ENCODE results near the gene PRKG1. TPM values are rescaled to one million over a fixed set of nuclear protein-coding genes. Genes with fewer than 3 reads are reported as not detected.
"Not testable (repeated sequence)": the region's sequence is repeated elsewhere in the genome, so short reads cannot be mapped to it uniquely, and the experiment has no call there.

PRKG1 gene
- polyA plus RNA-seq, 2 donors: 0.84 to 0.87 TPM

DNA sequence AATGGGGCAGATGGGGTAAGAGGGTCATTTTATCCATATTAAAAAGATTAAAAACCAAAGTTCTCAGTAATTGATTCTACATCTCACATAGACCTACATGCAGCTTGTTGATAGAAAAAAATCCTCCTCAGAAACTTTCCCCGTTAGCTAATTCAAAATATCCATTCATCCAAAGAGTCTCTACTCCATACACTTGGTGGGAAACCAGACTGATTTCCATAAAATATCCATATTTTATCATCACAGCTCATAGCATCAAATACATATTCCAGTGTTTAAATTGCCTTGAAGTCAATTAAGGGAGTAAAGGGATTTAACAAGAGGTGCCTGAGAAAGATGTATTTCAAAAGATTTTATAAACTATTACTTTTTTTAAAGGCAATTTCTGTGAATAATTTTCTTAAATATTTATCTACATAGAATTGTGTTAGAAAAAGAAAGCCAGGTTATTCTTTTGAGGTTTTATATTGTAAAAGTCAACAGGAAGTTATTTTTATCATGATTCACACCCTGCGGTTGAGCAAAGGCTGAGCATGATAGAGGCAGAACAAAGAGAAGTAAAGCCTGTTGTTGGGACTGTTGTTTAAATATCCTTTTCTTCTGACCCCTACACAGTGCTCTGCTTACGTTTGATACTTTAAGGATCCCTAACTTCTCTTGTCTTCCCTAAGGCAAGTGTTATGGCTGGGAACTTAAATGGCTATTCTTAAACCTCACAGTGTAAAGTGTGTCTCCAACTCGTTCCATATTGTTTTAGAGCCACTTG lies 266.7 kb downstream of the PRKG1 start:
- H3K27ac ChIP-seq (ENCODE audit: low read depth in 2 of 2, low read length in 1 of 2): no peak overlapping the region

GRCh38 chr10:51341745-51342144 lies 267.5 kb downstream of the PRKG1 start:
- H3K27ac ChIP-seq (ENCODE audit: low read depth in 2 of 2, low read length in 1 of 2); H3K36me3 ChIP-seq (ENCODE audit: control insufficient read depth in 2 of 2, insufficient read depth in 2 of 2, low read length in 1 of 2); H3K4me3 ChIP-seq (ENCODE audit: low read depth in 1 of 2, low read length in 2 of 2); H3K27me3 ChIP-seq (ENCODE audit: control insufficient read depth in 1 of 2, insufficient read depth in 2 of 2, low read length in 2 of 2); H3K4me1 ChIP-seq (ENCODE audit: control insufficient read depth in 2 of 2, insufficient read depth in 2 of 2, low read length in 1 of 2); H3K9me3 ChIP-seq (ENCODE audit: control insufficient read depth in 2 of 2, insufficient read depth in 1 of 2, low read depth in 1 of 2, low read length in 1 of 2): not testable (repeated sequence)
- WGBS, 2 donors: 81 to 82% methylated on average over 3 of the region's 3 CpGs

More for the DNA sequence above, 266.7 kb downstream of the PRKG1 start:
- Histone ChIP-seq H3K4me3 (ENCODE audit: low read depth in 1 of 2, low read length in 2 of 2) (no peak overlapping the region), H3K9me3 (ENCODE audit: control insufficient read depth in 2 of 2, insufficient read depth in 1 of 2, low read depth in 1 of 2, low read length in 1 of 2) (no peaks in the 10 kb centered on the region), H3K36me3 (ENCODE audit: control insufficient read depth in 2 of 2, insufficient read depth in 2 of 2, low read length in 1 of 2) (no peaks in the 10 kb centered on the region), H3K4me1 (ENCODE audit: control insufficient read depth in 2 of 2, insufficient read depth in 2 of 2, low read length in 1 of 2) (no peaks in the 10 kb centered on the region), H3K27me3 (ENCODE audit: control insufficient read depth in 1 of 2, insufficient read depth in 2 of 2, low read length in 2 of 2) (no peaks in the 10 kb centered on the region)
- 62 to 66% methylated on average over 4 of the region's 4 CpGs for WGBS, 2 donors

DNA sequence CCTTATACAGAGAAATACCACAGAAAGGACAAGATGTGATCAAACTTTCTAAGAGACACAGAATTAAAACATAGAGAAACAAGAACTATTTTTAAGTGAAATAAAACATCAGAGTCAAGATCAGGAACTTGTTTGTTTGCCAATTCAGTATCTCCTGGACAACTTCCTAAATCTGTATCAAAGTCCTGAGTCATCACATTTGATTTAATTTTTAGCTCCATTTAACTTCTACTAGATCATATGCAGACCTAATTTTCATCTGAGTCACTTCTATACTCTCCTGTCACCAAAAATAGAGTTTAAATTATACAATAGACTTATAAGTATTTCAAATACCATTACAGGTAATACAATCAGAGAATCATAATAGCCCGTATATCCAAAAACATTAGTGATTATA lies 268.1 kb downstream of the PRKG1 start:
- WGBS, 2 donors: 96 to 98% methylated on average over 1 of the region's 1 CpG
- no peaks in the 10 kb centered on the region for H3K27me3 ChIP-seq (ENCODE audit: control insufficient read depth in 1 of 2, insufficient read depth in 2 of 2, low read length in 2 of 2)
- H3K9me3 ChIP-seq (ENCODE audit: control insufficient read depth in 2 of 2, insufficient read depth in 1 of 2, low read depth in 1 of 2, low read length in 1 of 2): no peaks in the 10 kb centered on the region
- H3K27ac ChIP-seq (ENCODE audit: low read depth in 2 of 2, low read length in 1 of 2): no peak overlapping the region
- no peaks in the 10 kb centered on the region for H3K4me1 ChIP-seq (ENCODE audit: control insufficient read depth in 2 of 2, insufficient read depth in 2 of 2, low read length in 1 of 2)
- no peak overlapping the region for H3K4me3 ChIP-seq (ENCODE audit: low read depth in 1 of 2, low read length in 2 of 2)
- H3K36me3 ChIP-seq (ENCODE audit: control insufficient read depth in 2 of 2, insufficient read depth in 2 of 2, low read length in 1 of 2): no peaks in the 10 kb centered on the region

GRCh38 chr10:51343391-51343790 lies 269.1 kb downstream of the PRKG1 start:
- Histone ChIP-seq H3K9me3 (ENCODE audit: control insufficient read depth in 2 of 2, insufficient read depth in 1 of 2, low read depth in 1 of 2, low read length in 1 of 2) (no peaks in the 10 kb centered on the region), H3K36me3 (ENCODE audit: control insufficient read depth in 2 of 2, insufficient read depth in 2 of 2, low read length in 1 of 2) (no peaks in the 10 kb centered on the region), H3K4me1 (ENCODE audit: control insufficient read depth in 2 of 2, insufficient read depth in 2 of 2, low read length in 1 of 2) (no peaks in the 10 kb centered on the region), H3K4me3 (ENCODE audit: low read depth in 1 of 2, low read length in 2 of 2) (no peak overlapping the region), H3K27me3 (ENCODE audit: control insufficient read depth in 1 of 2, insufficient read depth in 2 of 2, low read length in 2 of 2) (no peaks in the 10 kb centered on the region), H3K27ac (ENCODE audit: low read depth in 2 of 2, low read length in 1 of 2) (no peak overlapping the region)
- 91 to 98% methylated on average over 1 of the region's 1 CpG for WGBS, 2 donors

DNA sequence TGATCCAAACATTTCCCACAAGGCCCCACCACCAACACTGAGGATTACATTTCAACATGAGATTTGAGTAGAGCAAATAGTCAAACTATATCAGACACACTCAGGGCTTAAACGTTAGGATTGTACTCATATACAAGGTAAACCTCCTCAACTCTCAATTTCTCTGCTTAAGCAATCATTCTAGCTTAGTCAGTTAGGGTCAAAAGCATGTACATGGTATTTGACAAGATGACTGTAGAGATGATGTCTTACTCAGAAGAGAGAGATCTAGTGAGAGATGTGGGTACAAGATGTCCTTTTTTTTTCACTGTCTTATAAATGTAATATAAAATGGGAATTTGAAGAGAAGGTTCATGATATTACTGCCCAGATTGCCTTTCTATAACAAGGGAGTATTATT lies 270.1 kb downstream of the PRKG1 start:
- WGBS, 2 donors: 68 to 71% methylated on average over 1 of the region's 1 CpG
- Histone ChIP-seq H3K4me3 (ENCODE audit: low read depth in 1 of 2, low read length in 2 of 2) (no peak overlapping the region), H3K9me3 (ENCODE audit: control insufficient read depth in 2 of 2, insufficient read depth in 1 of 2, low read depth in 1 of 2, low read length in 1 of 2) (no peaks in the 10 kb centered on the region), H3K4me1 (ENCODE audit: control insufficient read depth in 2 of 2, insufficient read depth in 2 of 2, low read length in 1 of 2) (no peaks in the 10 kb centered on the region), H3K27me3 (ENCODE audit: control insufficient read depth in 1 of 2, insufficient read depth in 2 of 2, low read length in 2 of 2) (no peaks in the 10 kb centered on the region), H3K36me3 (ENCODE audit: control insufficient read depth in 2 of 2, insufficient read depth in 2 of 2, low read length in 1 of 2) (no peaks in the 10 kb centered on the region), H3K27ac (ENCODE audit: low read depth in 2 of 2, low read length in 1 of 2) (no peak overlapping the region)

DNA sequence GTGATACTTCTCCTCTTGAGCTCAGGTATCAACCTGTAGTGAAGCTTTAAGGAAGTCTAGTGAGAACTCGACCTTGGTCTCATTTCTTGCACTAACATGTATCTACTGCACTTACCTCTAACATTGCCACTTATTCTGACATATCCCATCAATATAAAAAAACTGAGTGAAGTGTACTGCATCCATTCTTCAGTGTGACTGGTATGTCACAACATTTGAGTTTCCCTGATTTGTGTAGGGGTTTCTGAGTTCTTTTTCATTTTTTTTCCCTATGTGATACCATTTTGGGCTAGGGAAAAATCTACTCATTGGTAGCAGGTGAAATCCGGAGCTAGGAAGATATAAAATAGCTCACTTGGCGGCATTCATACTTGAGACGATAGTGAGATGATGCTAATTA lies 274.3 kb downstream of the PRKG1 start:
- 83 to 87% methylated on average over 4 of the region's 4 CpGs for whole genome bisulfite sequencing, 2 donors

GRCh38 chr10:51357170-51357569 lies 282.9 kb downstream of the PRKG1 start:
- Histone ChIP-seq H3K4me3 (ENCODE audit: low read depth in 1 of 2, low read length in 2 of 2) (no peak overlapping the region), H3K4me1 (ENCODE audit: control insufficient read depth in 2 of 2, insufficient read depth in 2 of 2, low read length in 1 of 2) (no peaks in the 10 kb centered on the region), H3K27me3 (ENCODE audit: control insufficient read depth in 1 of 2, insufficient read depth in 2 of 2, low read length in 2 of 2) (no peaks in the 10 kb centered on the region), H3K9me3 (ENCODE audit: control insufficient read depth in 2 of 2, insufficient read depth in 1 of 2, low read depth in 1 of 2, low read length in 1 of 2) (no peaks in the 10 kb centered on the region), H3K36me3 (ENCODE audit: control insufficient read depth in 2 of 2, insufficient read depth in 2 of 2, low read length in 1 of 2) (no peaks in the 10 kb centered on the region), H3K27ac (ENCODE audit: low read depth in 2 of 2, low read length in 1 of 2) (no peak overlapping the region)
- 63 to 78% methylated on average over 2 of the region's 2 CpGs for WGBS, 2 donors

More for the DNA sequence above, 274.3 kb downstream of the PRKG1 start:
- Histone ChIP-seq H3K9me3 (ENCODE audit: control insufficient read depth in 2 of 2, insufficient read depth in 1 of 2, low read depth in 1 of 2, low read length in 1 of 2) (no peaks in the 10 kb centered on the region), H3K4me1 (ENCODE audit: control insufficient read depth in 2 of 2, insufficient read depth in 2 of 2, low read length in 1 of 2) (no peaks in the 10 kb centered on the region), H3K27ac (ENCODE audit: low read depth in 2 of 2, low read length in 1 of 2) (no peak overlapping the region), H3K36me3 (ENCODE audit: control insufficient read depth in 2 of 2, insufficient read depth in 2 of 2, low read length in 1 of 2) (no peaks in the 10 kb centered on the region), H3K27me3 (ENCODE audit: control insufficient read depth in 1 of 2, insufficient read depth in 2 of 2, low read length in 2 of 2) (no peaks in the 10 kb centered on the region), H3K4me3 (ENCODE audit: low read depth in 1 of 2, low read length in 2 of 2) (no peak overlapping the region)

DNA sequence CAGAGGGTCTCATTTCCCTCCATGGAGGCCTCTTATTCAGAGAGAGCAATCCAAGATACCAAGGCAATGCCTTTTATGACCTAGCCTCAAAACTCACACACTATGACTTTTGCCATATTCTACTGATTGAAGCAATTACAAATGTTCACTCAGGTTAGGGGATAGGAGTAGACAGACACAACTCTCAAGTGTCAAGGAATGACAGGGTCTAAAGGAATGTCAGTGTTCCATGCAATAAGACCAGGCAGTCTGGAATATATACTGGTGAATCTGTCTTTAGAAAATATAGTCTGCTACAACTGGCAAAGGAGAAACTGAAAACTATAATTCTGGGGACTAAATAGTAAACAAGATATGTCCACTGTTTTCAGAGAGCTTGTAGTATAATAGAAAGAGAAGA lies 283.9 kb downstream of the PRKG1 start:
- Histone ChIP-seq H3K36me3 (ENCODE audit: control insufficient read depth in 2 of 2, insufficient read depth in 2 of 2, low read length in 1 of 2) (no peaks in the 10 kb centered on the region), H3K4me1 (ENCODE audit: control insufficient read depth in 2 of 2, insufficient read depth in 2 of 2, low read length in 1 of 2) (no peaks in the 10 kb centered on the region), H3K27ac (ENCODE audit: low read depth in 2 of 2, low read length in 1 of 2) (no peak overlapping the region), H3K4me3 (ENCODE audit: low read depth in 1 of 2, low read length in 2 of 2) (no peak overlapping the region), H3K9me3 (ENCODE audit: control insufficient read depth in 2 of 2, insufficient read depth in 1 of 2, low read depth in 1 of 2, low read length in 1 of 2) (no peaks in the 10 kb centered on the region), H3K27me3 (ENCODE audit: control insufficient read depth in 1 of 2, insufficient read depth in 2 of 2, low read length in 2 of 2) (no peaks in the 10 kb centered on the region)

DNA sequence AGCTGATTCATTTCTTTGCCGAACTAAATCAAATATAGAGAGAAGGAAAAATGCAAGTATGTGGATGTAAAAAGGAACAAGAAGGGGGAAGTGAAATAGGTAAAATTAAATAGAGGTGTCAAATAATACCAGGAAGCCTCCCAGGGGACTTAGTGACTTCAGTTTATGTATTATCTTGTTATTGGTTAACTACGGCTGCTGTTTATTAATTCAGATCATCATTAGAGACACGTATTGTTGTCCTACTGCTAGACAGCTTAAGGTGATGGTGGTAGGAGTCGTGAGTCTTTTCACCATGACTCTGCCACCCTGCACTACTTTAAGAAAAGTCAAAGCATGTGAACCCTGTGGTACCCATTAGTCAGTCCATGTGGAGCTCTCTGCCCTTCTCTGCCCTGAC lies 289.1 kb downstream of the PRKG1 start:
- 87 to 89% methylated on average over 4 of the region's 4 CpGs for WGBS, 2 donors
- H3K27me3 ChIP-seq (ENCODE audit: control insufficient read depth in 1 of 2, insufficient read depth in 2 of 2, low read length in 2 of 2): no peaks in the 10 kb centered on the region
- no peaks in the 10 kb centered on the region for H3K4me1 ChIP-seq (ENCODE audit: control insufficient read depth in 2 of 2, insufficient read depth in 2 of 2, low read length in 1 of 2)
- no peak overlapping the region for H3K4me3 ChIP-seq (ENCODE audit: low read depth in 1 of 2, low read length in 2 of 2)
- no peaks in the 10 kb centered on the region for H3K9me3 ChIP-seq (ENCODE audit: control insufficient read depth in 2 of 2, insufficient read depth in 1 of 2, low read depth in 1 of 2, low read length in 1 of 2)
- no peak overlapping the region for H3K27ac ChIP-seq (ENCODE audit: low read depth in 2 of 2, low read length in 1 of 2)
- H3K36me3 ChIP-seq (ENCODE audit: control insufficient read depth in 2 of 2, insufficient read depth in 2 of 2, low read length in 1 of 2): no peaks in the 10 kb centered on the region

DNA sequence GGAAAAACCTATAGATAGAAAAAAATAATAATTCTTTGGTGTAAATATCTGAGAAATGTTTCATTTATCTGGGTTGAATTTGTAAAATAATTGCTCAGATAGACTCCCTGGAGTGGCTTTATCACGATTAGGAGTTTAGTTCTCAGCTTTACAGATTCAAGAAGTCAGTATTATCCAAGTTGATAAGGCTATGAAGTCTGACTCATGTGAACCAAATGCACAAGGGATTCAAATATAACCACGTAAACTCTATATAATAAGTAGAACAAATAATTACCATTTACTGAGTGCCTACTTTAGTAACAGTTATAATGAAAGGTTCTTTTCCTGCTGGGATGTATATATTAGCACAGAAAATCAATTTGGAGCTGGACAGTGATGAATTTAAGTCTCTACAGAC lies 290.4 kb downstream of the PRKG1 start:
- H3K9me3 ChIP-seq (ENCODE audit: control insufficient read depth in 2 of 2, insufficient read depth in 1 of 2, low read depth in 1 of 2, low read length in 1 of 2): no peaks in the 10 kb centered on the region

More for the DNA sequence above, 290.4 kb downstream of the PRKG1 start:
- H3K36me3 ChIP-seq (ENCODE audit: control insufficient read depth in 2 of 2, insufficient read depth in 2 of 2, low read length in 1 of 2): no peaks in the 10 kb centered on the region
- no peaks in the 10 kb centered on the region for H3K27me3 ChIP-seq (ENCODE audit: control insufficient read depth in 1 of 2, insufficient read depth in 2 of 2, low read length in 2 of 2)
- 67 to 77% methylated on average over 2 of the region's 2 CpGs for WGBS, 2 donors
- H3K27ac ChIP-seq (ENCODE audit: low read depth in 2 of 2, low read length in 1 of 2): no peak overlapping the region
- no peaks in the 10 kb centered on the region for H3K4me1 ChIP-seq (ENCODE audit: control insufficient read depth in 2 of 2, insufficient read depth in 2 of 2, low read length in 1 of 2)
- H3K4me3 ChIP-seq (ENCODE audit: low read depth in 1 of 2, low read length in 2 of 2): no peak overlapping the region

Measured in esophagus (tissue), 2 donors.